Measurements from ENCODE around the gene RRAGD.

The RRAGD gene

GRCh38 chr6:89433252-89434149 is 21.4 kb upstream of the RRAGD start (continued):
- TF ChIP-seq ATF2 (tag by site-specific recombination; IDR thresholded peaks at IDR 0.05; ENCODE audit: low read depth) (no peak), ZNF366 (tag by site-specific recombination; conservative IDR thresholded peaks at IDR 0.05) (no peak), OVOL3 (tag by site-specific recombination; IDR thresholded peaks at IDR 0.05) (no peak), ZNF837 (tag by site-specific recombination; IDR thresholded peaks at IDR 0.05) (no peak), ZNF133 (tag by site-specific recombination; IDR thresholded peaks at IDR 0.05) (no peak), BCL11A (tag by site-specific recombination; IDR thresholded peaks at IDR 0.05; ENCODE audit: low read depth) (no peak), ZNF521 (tag by site-specific recombination; IDR thresholded peaks at IDR 0.05) (no peak), KLF10 (tag by site-specific recombination; IDR thresholded peaks at IDR 0.05) (no peak), ZBTB7A (tag by site-specific recombination; IDR thresholded peaks at IDR 0.05; ENCODE audit: low read depth) (peak; percentile 24; the same call in 1 of the 2 replicates), HIC1 (tag by site-specific recombination; IDR thresholded peaks at IDR 0.05) (0 out of 2 replicates have a peak, but pooled peaks have one; percentile 32), ZNF585B (tag by site-specific recombination; IDR thresholded peaks at IDR 0.05) (no peak), ELK4 (IDR thresholded peaks at IDR 0.05; ENCODE audit: borderline replicate concordance, low read depth, low read length) (no peak), ZNF274 (IDR thresholded peaks at IDR 0.05; ENCODE audit: low read length) (no peak), ZNF274 (tag by site-specific recombination; IDR thresholded peaks at IDR 0.05; ENCODE audit: borderline replicate concordance) (no peak), ZNF513 (tag by site-specific recombination; IDR thresholded peaks at IDR 0.05) (no peak), ZNF645 (tag by site-specific recombination; IDR thresholded peaks at IDR 0.05) (no peak), ZBTB21 (tag by site-specific recombination; IDR thresholded peaks at IDR 0.05) (no peak), OSR2 (tag by site-specific recombination; IDR thresholded peaks at IDR 0.05) (no peak), ZSCAN16 (tag by site-specific recombination; IDR thresholded peaks at IDR 0.05) (no peak), KLF16 (tag by site-specific recombination; IDR thresholded peaks at IDR 0.05) (no peak; the same call in 1 of the 2 replicates), ZBTB44 (tag by site-specific recombination; IDR thresholded peaks at IDR 0.05) (no peak), ZNF514 (tag by site-specific recombination; IDR thresholded peaks at IDR 0.05) (no peak), ZNF629 (tag by site-specific recombination; IDR thresholded peaks at IDR 0.05) (0 out of 2 replicates have a peak, but pooled peaks have one; percentile 10), ZNF280C (tag by site-specific recombination; IDR thresholded peaks at IDR 0.05) (no peak), ZNF596 (tag by site-specific recombination; IDR thresholded peaks at IDR 0.05) (peak; percentile 6; the same call in 1 of the 2 replicates), ZNF114 (tag by site-specific recombination; IDR thresholded peaks at IDR 0.05) (no peak), ZNF571 (tag by site-specific recombination; IDR thresholded peaks at IDR 0.05) (no peak), ZNF660 (tag by site-specific recombination; IDR thresholded peaks at IDR 0.05) (no peak)
